Right lobe of liver (tissue), 4 donors: ENCODE results near the gene MACROD2.

ENCODE experiments used
- POLR2A ChIP-seq: fragments of 450-650 bp; IDR thresholded peaks from one replicate; pipeline ENCODE4 v1.6.1; 2017; ENCODE audit warnings: antibody characterized with exemption, mild to moderate bottlenecking
- TF ChIP-seq, protein P1 (sequence below), 4 donors: fragments of 200-600 bp in 3 of 4; fragments of 450-650 bp in 1 of 4; IDR thresholded peaks; one replicate each; pipeline versions ENCODE4 v1.5.1 to v1.8.0; 2016 to 2022; ENCODE audit warnings: antibody characterized with exemption in 4 of 4, mild to moderate bottlenecking in 2 of 4
- donor health status: DM: no; HTN: no; CAD: no.
- donor health status: DM: no; HTN: no; CAD: no.
- donor health status: DM: no; HTN: yes; CAD: no.

DNA sequence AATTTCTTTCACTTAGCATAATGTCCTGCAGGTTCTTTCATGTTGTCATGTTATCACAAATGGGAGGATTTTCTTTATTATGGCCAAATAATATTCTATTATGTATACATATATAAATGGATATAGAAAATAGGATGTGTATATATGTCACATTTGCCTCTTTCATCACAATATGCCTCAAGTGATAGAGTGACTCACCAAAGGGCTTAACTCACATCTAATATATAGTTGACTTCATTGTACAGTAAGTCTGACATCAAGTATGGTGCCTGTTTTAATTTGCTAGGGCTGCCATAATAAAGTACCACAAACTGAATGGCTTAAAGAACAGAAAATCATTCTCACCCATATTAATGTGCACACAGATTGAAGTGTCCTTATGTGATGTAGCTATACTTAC is 778.2 kb downstream of the MACROD2 start:
- TF ChIP-seq, protein P1, sequence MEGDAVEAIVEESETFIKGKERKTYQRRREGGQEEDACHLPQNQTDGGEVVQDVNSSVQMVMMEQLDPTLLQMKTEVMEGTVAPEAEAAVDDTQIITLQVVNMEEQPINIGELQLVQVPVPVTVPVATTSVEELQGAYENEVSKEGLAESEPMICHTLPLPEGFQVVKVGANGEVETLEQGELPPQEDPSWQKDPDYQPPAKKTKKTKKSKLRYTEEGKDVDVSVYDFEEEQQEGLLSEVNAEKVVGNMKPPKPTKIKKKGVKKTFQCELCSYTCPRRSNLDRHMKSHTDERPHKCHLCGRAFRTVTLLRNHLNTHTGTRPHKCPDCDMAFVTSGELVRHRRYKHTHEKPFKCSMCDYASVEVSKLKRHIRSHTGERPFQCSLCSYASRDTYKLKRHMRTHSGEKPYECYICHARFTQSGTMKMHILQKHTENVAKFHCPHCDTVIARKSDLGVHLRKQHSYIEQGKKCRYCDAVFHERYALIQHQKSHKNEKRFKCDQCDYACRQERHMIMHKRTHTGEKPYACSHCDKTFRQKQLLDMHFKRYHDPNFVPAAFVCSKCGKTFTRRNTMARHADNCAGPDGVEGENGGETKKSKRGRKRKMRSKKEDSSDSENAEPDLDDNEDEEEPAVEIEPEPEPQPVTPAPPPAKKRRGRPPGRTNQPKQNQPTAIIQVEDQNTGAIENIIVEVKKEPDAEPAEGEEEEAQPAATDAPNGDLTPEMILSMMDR (IDR thresholded peaks at IDR 0.05), result no peak
- no peak for TF ChIP-seq POLR2A
